HepG2 (cell line): ENCODE data around the gene GEMIN2. TPM values are rescaled to one million over a fixed set of nuclear protein-coding genes. Genes with fewer than 3 reads are reported as not detected.
A peak's percentile ranks its signal among the peaks of the same experiment; 100 is the strongest.

Experiments
- ATAC-seq: fragments of 200-7000 bp; cut with Tn5 transposase; 3 replicates; pipeline ENCODE4 v1.9.1; 2020; ENCODE audit warnings: mild to moderate bottlenecking, moderate library complexity
- BruUV-seq: library from RNA; stranded (reverse); fragments of 400-500 nt; replicated peaks from 2 replicates; lab custom pipeline; 2021; lab: Mats Ljungman, UMichigan
- CTCF ChIA-PET: fragments of 300-600 bp; formaldehyde crosslinking; extraction: SDS; loops from one replicate; lab custom pipeline; 2021; ENCODE audit warnings: low total read pairs, inconsistent platforms, low intra/inter-chr PET ratio; lab: Yijun Ruan, JAX
- POLR2A ChIA-PET: fragments of 350-600 bp; sonication (Branson Sonifier 250); formaldehyde crosslinking; loops from one replicate; lab custom pipeline; 2020; ENCODE audit warnings: antibody characterized with exemption, inconsistent platforms; lab: Yijun Ruan, JAX
- DNase-seq: peaks from one replicate; pipeline ENCODE4 v3.0.0-alpha.2; 2015; ENCODE audit warnings: low spot score
- FAIRE-seq: peaks from 3 replicates; lab custom pipeline; 2011; peaks lifted over from hg19 to GRCh38; lab: Jason Lieb, UNC
- H2AFZ ChIP-seq: one replicate; pipeline ENCODE4 v1.6.1; 2011; ENCODE audit warnings: low read length, inconsistent platforms
- H3K27ac ChIP-seq: fragments of 300-600 bp; 3 replicates; pipeline ENCODE4 v1.8.0; 2011; ENCODE audit warnings: mixed run types, mild to moderate bottlenecking, mixed read lengths, low read length, inconsistent platforms; ENCODE audit not compliant: insufficient read depth; ENCODE audit errors: extremely low read length
- H3K27me3 ChIP-seq, 2 experiments: fragments of 200-600 bp in 1 of 2; 2 replicates in 1 of 2; 3 replicates in 1 of 2; pipeline versions ENCODE4 v1.6.0 to v1.8.0; 2011; ENCODE audit warnings: low read length in 2 of 2, mild to moderate bottlenecking in 2 of 2, moderate library complexity in 2 of 2, inconsistent platforms in 1 of 2; ENCODE audit not compliant: insufficient read depth in 2 of 2, control insufficient read depth in 1 of 2
- H3K36me3 ChIP-seq, 2 experiments: fragments of 200-600 bp in 1 of 2; replicated peaks in 1 of 2; 2 replicates in 1 of 2; 3 replicates in 1 of 2; pipeline versions ENCODE4 v1.5.1 to v1.8.0; 2011; ENCODE audit warnings: low read length in 2 of 2, inconsistent platforms in 1 of 2; ENCODE audit not compliant: insufficient read depth in 2 of 2, control insufficient read depth in 1 of 2
- H3K4me1 ChIP-seq: 2 replicates; pipeline ENCODE4 v1.5.1; 2012; ENCODE audit warnings: low read length, inconsistent platforms; ENCODE audit not compliant: insufficient read depth
- H3K4me2 ChIP-seq: 2 replicates; pipeline ENCODE4 v1.6.0; 2011; ENCODE audit warnings: low read depth, low read length, inconsistent platforms
- H3K4me3 ChIP-seq, 3 experiments: fragments of 200-600 bp in 1 of 3; sonication (generic), shearing (Covaris generic) in 1 of 3; replicated peaks in 1 of 3; 2 replicates each; pipeline ENCODE4 v1.5.1; 2011 to 2016; ENCODE audit warnings: low read length in 3 of 3, inconsistent platforms in 2 of 3, low read depth in 2 of 3, mild to moderate bottlenecking in 2 of 3, control low read depth in 1 of 3, mixed read lengths in 1 of 3; ENCODE audit not compliant: insufficient read depth in 1 of 3
- H3K79me2 ChIP-seq: one replicate; pipeline ENCODE4 v1.6.1; 2011; ENCODE audit warnings: low read length, inconsistent platforms; ENCODE audit not compliant: insufficient read depth
- H3K9ac ChIP-seq: 2 replicates; pipeline ENCODE4 v1.6.0; 2011; ENCODE audit warnings: mild to moderate bottlenecking, low read depth, low read length, inconsistent platforms; ENCODE audit not compliant: insufficient read depth
- H3K9me3 ChIP-seq: 2 replicates; pipeline ENCODE4 v1.5.1; 2012; ENCODE audit warnings: mild to moderate bottlenecking, low read length
- H4K20me1 ChIP-seq: 2 replicates; pipeline ENCODE4 v1.6.0; 2011; ENCODE audit warnings: inconsistent platforms, mild to moderate bottlenecking, low read length, moderate library complexity; ENCODE audit not compliant: insufficient read depth
- CBX2 ChIP-seq, 2 experiments: fragments of 200-600 bp in 1 of 2; sonication (generic); formaldehyde crosslinking in 1 of 2; IDR thresholded peaks; 2 replicates each; pipeline versions ENCODE4 v1.7.0 to v1.8.1; 2018 to 2022; ENCODE audit warnings: low read depth in 2 of 2, low read length in 1 of 2, mild to moderate bottlenecking in 1 of 2, missing genetic modification reagents in 1 of 2
- CHD2 ChIP-seq: IDR thresholded peaks from 2 replicates; pipeline ENCODE4 v1.6.1; 2011; ENCODE audit warnings: low read depth, low read length, improper control_type of control experiment
- FOXA1 ChIP-seq, 2 experiments: fragments of 450-650 bp in 1 of 2; sonication (generic) in 1 of 2; formaldehyde crosslinking in 1 of 2; IDR thresholded peaks; 2 replicates each; pipeline versions ENCODE4 v1.4.0 to v1.6.1; 2016 to 2020; ENCODE audit warnings: missing genetic modification reagents in 1 of 2
- FOXM1 ChIP-seq: sonication (generic); formaldehyde crosslinking; IDR thresholded peaks from 2 replicates; pipeline ENCODE4 v1.5.0; 2020; ENCODE audit warnings: missing genetic modification reagents
- ISL2 ChIP-seq: sonication (generic); formaldehyde crosslinking; IDR thresholded peaks from 2 replicates; pipeline ENCODE4 v1.5.0; 2020; ENCODE audit warnings: missing genetic modification reagents
- RARG ChIP-seq: sonication (generic); formaldehyde crosslinking; IDR thresholded peaks from 2 replicates; pipeline ENCODE4 v1.4.0; 2020; ENCODE audit warnings: low read depth, mild to moderate bottlenecking, missing genetic modification reagents
- REXO4 ChIP-seq: sonication (generic); formaldehyde crosslinking; IDR thresholded peaks from 2 replicates; pipeline ENCODE4 v1.8.0; 2022; ENCODE audit warnings: missing genetic modification reagents, mild to moderate bottlenecking, borderline replicate concordance
- TCF7L2 ChIP-seq: IDR thresholded peaks from 2 replicates; pipeline ENCODE4 v1.6.1; 2011; ENCODE audit warnings: mild to moderate bottlenecking, low read depth, low read length, moderate library complexity
- ZBTB40 ChIP-seq, 2 experiments: fragments of 450-650 bp in 1 of 2; sonication (generic) in 1 of 2; formaldehyde crosslinking in 1 of 2; IDR thresholded peaks; 2 replicates each; pipeline versions ENCODE4 v1.6.1 to v1.8.0; 2016 to 2022; ENCODE audit warnings: antibody characterized with exemption in 1 of 2, mild to moderate bottlenecking in 1 of 2, missing genetic modification reagents in 1 of 2
- ZNF317 ChIP-seq: sonication (generic); formaldehyde crosslinking; IDR thresholded peaks from 2 replicates; pipeline ENCODE4 v1.5.0; 2020; ENCODE audit warnings: mild to moderate bottlenecking, missing genetic modification reagents
- ZNF513 ChIP-seq: sonication (generic); formaldehyde crosslinking; conservative IDR thresholded peaks from 2 replicates; pipeline ENCODE4 v1.5.0; 2020; ENCODE audit warnings: missing genetic modification reagents
- ZSCAN29 ChIP-seq: sonication (generic); formaldehyde crosslinking; conservative IDR thresholded peaks from 2 replicates; pipeline ENCODE4 v1.4.0; 2020; ENCODE audit warnings: mild to moderate bottlenecking, missing genetic modification reagents
- WGBS: methylation state at CpG from one replicate; pipeline ENCODE4 v1.1.6; 2017; ENCODE audit warnings: low lambda C conversion rate; 5-methylcytosine and 5-hydroxymethylcytosine counted together
- in situ Hi-C: cut with HindIII; loops from 2 replicates; pipeline ENCODE4 v1.10.0; 2017; ENCODE audit warnings: low pct_unique_long_range_greater_than_20kb; ENCODE audit not compliant: extremely low pct_ligation_motif_present
- intact Hi-C: fragments of 100-400 bp; cut with micrococcal nuclease; formaldehyde crosslinking; loops from one replicate; pipeline ENCODE4 v1.10.0; 2022; ENCODE audit not compliant: unreplicated experiment
- polyA plus RNA-seq, 8 experiments: library from polyadenylated mRNA; depleted of rRNA in 3 of 8; stranded (reverse) in 7 of 8; unstranded in 1 of 8; fragments of >200 nt; fragmentation: Illumina TruSeq in 4 of 8; extraction: Trizol in 4 of 8; gene quantifications; 2 replicates each; pipeline versions ENCODE4 v1.2.1 to v1.2.3, GENCODE V29; 2011 to 2016; ENCODE audit warnings: low read depth in 4 of 8, missing spikeins in 1 of 8, mixed read lengths in 1 of 8; ENCODE audit not compliant: insufficient read depth in 1 of 8
- total RNA-seq, 5 experiments: library from RNA; depleted of rRNA; stranded (reverse); fragments of >200 nt; fragmentation: Illumina TruSeq; extraction: Trizol; gene quantifications; 2 replicates each; pipeline ENCODE4 v1.2.3, GENCODE V29; 2016; ENCODE audit warnings: low read depth in 1 of 5

GEMIN2 gene
- total and polyA plus RNA-seq, 2 of the 13 experiments (the other 11 are each of a cell fraction or from before 2014, with no cell fraction given), result 54.8 to 110 TPM

- DNase-seq, result peak; percentile 93
- ATAC-seq, result peak; percentile 99
- Histone ChIP-seq H3K27ac (peak overlapping the region; percentile 47), H3K4me2 (peak overlapping the region; percentile 8), H3K36me3 (peaks cover 6 to 25% of the 10 kb centered on the region in 2 experiments; a peak in 4 of 5 replicates), H3K4me1 (peaks cover 13% of the 10 kb centered on the region), H3K9me3 (peaks cover 7% of the 10 kb centered on the region; the same call in 1 of the 2 replicates), H3K4me3 (no peak overlapping the region), H2AFZ (no peak overlapping the region), H4K20me1 (no peaks in the 10 kb centered on the region), H3K9ac (no peak overlapping the region), H3K27me3 (no peaks in the 10 kb centered on the region), H3K79me2 (no peaks in the 10 kb centered on the region)
- ChIA-PET CTCF (no interaction called here), POLR2A (interaction anchor here (0.9 to 2.4 kb wide), 7 partner anchors 11 to 121 kb away, joined by 4 to 33 read pairs (median 6); partner anchors contain the start of genes GEMIN2, PNN, SEC23A and TRAPPC6B)
- no TSS peak for BruUV-seq
- intact Hi-C loops, result loop anchor here (1.0 to 2.0 kb wide), 2 partner anchors 25 to 35 kb away; partner anchors contain the start of gene TRAPPC6B
- WGBS, result 49% methylated on average over 7 of the region's 7 CpGs
- FAIRE-seq, result peak; percentile 74
- in situ Hi-C loops, result no loop called here
- TF ChIP-seq FOXA1 (IDR thresholded peaks at IDR 0.05) (no peak), FOXA1 (CRISPR knock-in tag; IDR thresholded peaks at IDR 0.05) (peak; percentile 83), ISL2 (CRISPR knock-in tag) (no peak; the same call in 1 of the 2 replicates), CHD2 (no peak), TCF7L2 (no peak), CBX2 (IDR thresholded peaks at IDR 0.05; ENCODE audit: low read depth, low read length) (no peak), CBX2 (CRISPR knock-in tag; IDR thresholded peaks at IDR 0.05; ENCODE audit: low read depth) (no peak), ZNF513 (CRISPR knock-in tag) (no peak), ZNF317 (CRISPR knock-in tag) (peak; percentile 81), RARG (CRISPR knock-in tag) (no peak), REXO4 (no peak), ZSCAN29 (no peak), FOXM1 (no peak), ZBTB40 (IDR thresholded peaks at IDR 0.05) (no peak), ZBTB40 (CRISPR knock-in tag; IDR thresholded peaks at IDR 0.05) (no peak)
Measured at GRCh38 chr14:39145266-39145966, 31.3 kb downstream of the GEMIN2 start.
